PC-9 (cell line): ENCODE results near the gene CHTF18. TPM values are rescaled to one million over a fixed set of nuclear protein-coding genes. Genes with fewer than 3 reads are reported as not detected.

Source experiments
- BruUV-seq: library from RNA; stranded (reverse); fragments of 400-500 nt; replicated peaks from 2 replicates; lab custom pipeline; 2021; lab: Mats Ljungman, UMichigan
- CTCF ChIA-PET: fragments of 300-600 bp; sonication (Branson Sonifier 250); formaldehyde crosslinking; loops from one replicate; lab custom pipeline; 2022; ENCODE audit warnings: antibody characterized with exemption; lab: Charles Lee
- POLR2A ChIA-PET: fragments of 300-600 bp; sonication (Branson Sonifier 250); formaldehyde crosslinking; loops from one replicate; lab custom pipeline; 2022; ENCODE audit warnings: antibody characterized with exemption; ENCODE audit not compliant: unreplicated experiment; lab: Charles Lee
- DNase-seq, 2 experiments: peaks; one replicate each; pipeline versions ENCODE4 v3.0.0 to v3.0.0-alpha.2; 2015 to 2022; ENCODE audit warnings: mixed read lengths in 1 of 2
- H2AFZ ChIP-seq: fragments of 200-600 bp; sonication (generic); 2 replicates; pipeline ENCODE4 v1.8.1; 2017; ENCODE audit warnings: antibody characterized with exemption
- H3F3A ChIP-seq: fragments of 200-600 bp; sonication (generic); 2 replicates; pipeline ENCODE4 v1.8.1; 2017; ENCODE audit warnings: antibody characterized with exemption, mild to moderate bottlenecking, low read depth; ENCODE audit not compliant: insufficient read depth
- H3K27ac ChIP-seq: fragments of 200-600 bp; sonication (generic); 2 replicates; pipeline ENCODE4 v1.6.1; 2016; ENCODE audit warnings: mixed run types
- H3K27me3 ChIP-seq: fragments of 200-600 bp; sonication (generic); 2 replicates; pipeline ENCODE4 v1.6.1; 2016; ENCODE audit warnings: low read depth, mixed run types; ENCODE audit not compliant: insufficient read depth
- H3K36me3 ChIP-seq: fragments of 200-600 bp; sonication (generic); 2 replicates; pipeline ENCODE4 v1.6.1; 2016; ENCODE audit warnings: low read depth, mixed run types
- H3K4me1 ChIP-seq: fragments of 200-600 bp; sonication (generic); replicated peaks from 2 replicates; pipeline ENCODE4 v1.6.1; 2016; ENCODE audit warnings: mixed run types; ENCODE audit not compliant: insufficient read depth
- H3K4me2 ChIP-seq: fragments of 200-600 bp; sonication (generic); 2 replicates; pipeline ENCODE4 v1.6.1; 2017; ENCODE audit warnings: mixed run types
- H3K4me3 ChIP-seq: fragments of 200-600 bp; sonication (generic); 2 replicates; pipeline ENCODE4 v1.6.1; 2016; ENCODE audit warnings: mixed run types
- H3K79me2 ChIP-seq: fragments of 200-600 bp; sonication (generic); 2 replicates; pipeline ENCODE4 v1.6.1; 2017; ENCODE audit warnings: low read depth, mixed run types
- H3K9me2 ChIP-seq: fragments of 200-600 bp; sonication (generic); 2 replicates; pipeline ENCODE4 v1.8.1; 2017; ENCODE audit warnings: mild to moderate bottlenecking; ENCODE audit not compliant: insufficient read depth
- H3K9me3 ChIP-seq: fragments of 200-600 bp; sonication (generic); 2 replicates; pipeline ENCODE4 v1.8.1; 2016; ENCODE audit warnings: low read depth; ENCODE audit not compliant: insufficient read depth
- H4K20me1 ChIP-seq: fragments of 200-600 bp; sonication (generic); 2 replicates; pipeline ENCODE4 v1.8.1; 2017; ENCODE audit not compliant: insufficient read depth
- EZH2 ChIP-seq: fragments of 200-600 bp; sonication (generic); IDR thresholded peaks from 2 replicates; pipeline ENCODE4 v1.8.0; 2017; ENCODE audit warnings: antibody characterized with exemption, low read depth
- intact Hi-C: fragments of 100-400 bp; cut with micrococcal nuclease; formaldehyde crosslinking; loops from one replicate; pipeline ENCODE4 v1.10.0; 2022; ENCODE audit not compliant: unreplicated experiment
- total RNA-seq: library from RNA; stranded (reverse); gene quantifications from 2 replicates; pipeline ENCODE4 v1.2.3, GENCODE V29; 2021
- TF ChIP-seq, protein P1 (sequence below): fragments of 200-600 bp; sonication (generic); conservative IDR thresholded peaks from 2 replicates; pipeline ENCODE4 v1.6.1; 2017; ENCODE audit warnings: mixed run types, antibody characterized with exemption, mild to moderate bottlenecking, moderate library complexity

Gene CHTF18
- total RNA-seq, 1 experiment from 2014 or later = 67.7 TPM

DNA sequence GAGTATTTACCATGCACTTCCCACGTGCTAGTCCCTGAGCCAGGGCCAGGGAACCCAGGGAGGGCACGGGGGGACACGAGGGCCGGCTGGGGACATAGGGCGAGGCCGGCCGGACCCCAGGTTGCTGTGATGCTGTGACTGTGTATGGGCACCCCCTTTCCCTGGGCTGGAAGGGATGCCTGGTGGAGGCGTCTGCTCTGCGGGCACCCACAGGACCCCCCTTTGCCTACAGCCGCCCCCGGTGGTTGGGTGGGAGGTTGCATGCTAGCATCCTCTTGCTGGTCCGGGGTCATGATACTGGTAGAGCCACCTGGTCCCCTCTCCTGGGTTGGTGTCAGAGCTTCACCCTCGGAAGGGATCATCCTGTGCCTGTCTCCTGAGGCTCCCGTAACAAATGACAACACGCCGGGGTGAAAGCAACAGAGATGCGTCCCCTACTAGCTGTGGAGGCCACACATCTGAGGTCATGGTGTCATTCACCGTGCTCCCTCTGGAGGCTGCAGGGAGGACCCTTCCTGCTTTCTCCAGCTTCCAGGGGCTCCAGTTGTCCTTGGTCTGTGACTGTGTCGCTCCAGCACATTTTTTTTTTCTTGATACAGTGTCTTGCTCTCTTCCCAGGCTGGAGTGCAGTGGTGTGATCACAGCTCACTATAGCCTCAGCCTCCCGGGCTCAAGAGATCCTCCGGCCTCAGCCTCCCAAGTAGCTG lies 44.5 kb upstream of the CHTF18 start:
- Histone ChIP-seq H3K4me3 (no peak overlapping the region), H3K27ac (no peak overlapping the region), H2AFZ (no peak overlapping the region), H3K27me3 (no peaks in the 10 kb centered on the region), H3F3A (peaks cover 5% of the 10 kb centered on the region; the same call in 1 of the 2 replicates), H3K4me2 (no peak overlapping the region), H3K9me3 (no peaks in the 10 kb centered on the region), H3K4me1 (no peaks in the 10 kb centered on the region; the same call in 1 of the 2 replicates), H3K9me2 (no peaks in the 10 kb centered on the region), H3K79me2 (peaks cover 11% of the 10 kb centered on the region; the same call in 1 of the 2 replicates), H4K20me1 (no peaks in the 10 kb centered on the region), H3K36me3 (no peaks in the 10 kb centered on the region)
- TF ChIP-seq, protein P1, sequence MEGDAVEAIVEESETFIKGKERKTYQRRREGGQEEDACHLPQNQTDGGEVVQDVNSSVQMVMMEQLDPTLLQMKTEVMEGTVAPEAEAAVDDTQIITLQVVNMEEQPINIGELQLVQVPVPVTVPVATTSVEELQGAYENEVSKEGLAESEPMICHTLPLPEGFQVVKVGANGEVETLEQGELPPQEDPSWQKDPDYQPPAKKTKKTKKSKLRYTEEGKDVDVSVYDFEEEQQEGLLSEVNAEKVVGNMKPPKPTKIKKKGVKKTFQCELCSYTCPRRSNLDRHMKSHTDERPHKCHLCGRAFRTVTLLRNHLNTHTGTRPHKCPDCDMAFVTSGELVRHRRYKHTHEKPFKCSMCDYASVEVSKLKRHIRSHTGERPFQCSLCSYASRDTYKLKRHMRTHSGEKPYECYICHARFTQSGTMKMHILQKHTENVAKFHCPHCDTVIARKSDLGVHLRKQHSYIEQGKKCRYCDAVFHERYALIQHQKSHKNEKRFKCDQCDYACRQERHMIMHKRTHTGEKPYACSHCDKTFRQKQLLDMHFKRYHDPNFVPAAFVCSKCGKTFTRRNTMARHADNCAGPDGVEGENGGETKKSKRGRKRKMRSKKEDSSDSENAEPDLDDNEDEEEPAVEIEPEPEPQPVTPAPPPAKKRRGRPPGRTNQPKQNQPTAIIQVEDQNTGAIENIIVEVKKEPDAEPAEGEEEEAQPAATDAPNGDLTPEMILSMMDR = 0 out of 2 replicates have a peak, but pooled peaks have one; percentile 25
- TF ChIP-seq EZH2 = no peak
- intact Hi-C loops = no loop called here
- DNase-seq = peak in 1 of 2 experiments; percentile 17
- BruUV-seq = no TSS peak
- ChIA-PET CTCF (no interaction called here), POLR2A (interaction anchor here (0.7 kb wide), 2 partner anchors 39 to 65 kb away, joined by 3 to 4 read pairs; no protein-coding TSS in a partner anchor)

DNA sequence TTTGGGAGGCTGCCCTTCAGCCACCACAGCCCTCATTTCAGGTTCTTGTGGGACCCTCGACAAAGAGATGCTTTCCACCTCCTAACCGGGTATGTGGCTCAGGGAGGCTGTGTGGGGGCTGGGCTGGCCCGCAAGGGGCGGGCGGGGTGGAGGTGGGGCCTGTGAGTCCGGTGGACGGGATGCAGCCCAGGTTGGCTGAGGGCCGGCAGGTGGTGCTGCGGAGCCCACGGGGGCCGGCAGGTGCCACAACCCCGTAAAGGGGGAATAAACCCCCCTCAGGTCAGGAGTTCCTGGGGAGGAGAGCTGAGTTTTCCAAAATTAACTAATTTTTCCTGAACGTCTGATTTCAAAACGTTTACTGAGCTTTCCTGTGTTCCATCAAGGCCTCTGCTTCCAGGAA lies 42.7 kb upstream of the CHTF18 start:
- no peak overlapping the region for H3K4me2 ChIP-seq
- ChIA-PET POLR2A (interaction anchor here (0.7 kb wide), 2 partner anchors 15 to 18 kb away, joined by 3 read pairs; partner anchors contain the start of gene MSLN), CTCF (interaction anchor here (1.4 kb wide), 1 partner anchor 40 kb away, joined by 3 read pairs; no protein-coding TSS in a partner anchor)
- H2AFZ ChIP-seq = no peak overlapping the region
- no peak overlapping the region for H3K4me3 ChIP-seq
- no peak overlapping the region for H3K27ac ChIP-seq
- no peaks in the 10 kb centered on the region for H4K20me1 ChIP-seq
- H3K4me1 ChIP-seq = no peaks in the 10 kb centered on the region
- H3K9me2 ChIP-seq = no peaks in the 10 kb centered on the region
- DNase-seq = peak in 1 of 2 experiments; percentile 8
- no peak for TF ChIP-seq EZH2
- TF ChIP-seq, protein P1 = peak; percentile 63; the same call in 1 of the 2 replicates
- no TSS peak for BruUV-seq
- no peaks in the 10 kb centered on the region for H3K79me2 ChIP-seq
- no peaks in the 10 kb centered on the region for H3K36me3 ChIP-seq
- intact Hi-C loops = no loop called here
- peaks cover 8% of the 10 kb centered on the region; the same call in 1 of the 2 replicates for H3F3A ChIP-seq
- no peaks in the 10 kb centered on the region for H3K9me3 ChIP-seq
- H3K27me3 ChIP-seq = no peaks in the 10 kb centered on the region

DNA sequence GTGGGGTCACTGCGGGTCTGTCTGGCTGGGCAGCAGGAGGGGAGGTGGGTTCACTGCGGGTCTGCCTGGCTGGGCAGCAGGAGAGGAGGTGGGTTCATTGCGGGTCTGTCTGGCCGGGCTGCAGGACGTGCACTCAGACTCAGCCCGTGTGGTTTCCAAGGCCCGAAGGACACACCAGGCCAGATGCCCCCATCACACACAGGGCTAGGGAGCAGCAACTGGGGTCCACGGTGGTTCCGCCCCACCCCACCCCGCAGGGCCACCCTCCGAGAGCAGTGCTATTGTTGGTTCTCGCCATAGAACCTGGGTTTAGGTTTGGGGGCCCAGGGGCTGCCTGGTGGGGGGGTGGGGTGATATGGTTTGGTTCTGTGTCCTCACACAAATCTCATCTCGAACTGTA lies 41.8 kb upstream of the CHTF18 start:
- Histone ChIP-seq H3K9me3 (no peaks in the 10 kb centered on the region), H2AFZ (no peak overlapping the region), H3K27me3 (no peaks in the 10 kb centered on the region), H3K9me2 (no peaks in the 10 kb centered on the region), H4K20me1 (no peaks in the 10 kb centered on the region), H3K4me1 (no peaks in the 10 kb centered on the region), H3K27ac (no peak overlapping the region), H3F3A (peaks cover 8% of the 10 kb centered on the region; the same call in 1 of the 2 replicates), H3K4me2 (no peak overlapping the region), H3K79me2 (no peaks in the 10 kb centered on the region), H3K36me3 (no peaks in the 10 kb centered on the region), H3K4me3 (no peak overlapping the region)
- no peak for TF ChIP-seq EZH2
- BruUV-seq = no TSS peak
- ChIA-PET POLR2A (no interaction called here), CTCF (no interaction called here)
- intact Hi-C loops = no loop called here
- no peak for DNase-seq
